SK-N-SH (cell line): ENCODE measurements around the gene OGFOD3. TPM values are rescaled to one million over a fixed set of nuclear protein-coding genes. Genes with fewer than 3 reads are reported as not detected.

Experiments used
- CTCF ChIA-PET: fragments of 300-600, 350-600 bp; formaldehyde crosslinking; extraction: SDS; loops from one replicate; lab custom pipeline; 2021; lab: Yijun Ruan, JAX
- POLR2A ChIA-PET: fragments of 350-600 bp; sonication (Branson Sonifier 250); formaldehyde crosslinking; extraction: SDS; loops from one replicate; lab custom pipeline; 2020; ENCODE audit warnings: antibody characterized with exemption, inconsistent platforms; lab: Yijun Ruan, JAX
- DNase-seq: peaks from one replicate; pipeline ENCODE4 v3.0.0; 2012
- H2AFZ ChIP-seq: fragments of 200-600 bp; sonication (generic); 2 replicates; pipeline ENCODE4 v1.8.1; 2016; ENCODE audit warnings: antibody characterized with exemption, mild to moderate bottlenecking, low read depth
- H3F3A ChIP-seq: fragments of 200-600 bp; sonication (generic); replicated peaks from 2 replicates; pipeline ENCODE3; 2016; ENCODE audit warnings: antibody characterized with exemption, mild to moderate bottlenecking; ENCODE audit not compliant: insufficient read depth
- H3K27ac ChIP-seq, 2 experiments: fragments of 200-500 bp in 1 of 2; fragments of 200-600 bp in 1 of 2; sonication (Bioruptor generic) in 1 of 2; sonication (generic), shearing (Covaris generic) in 1 of 2; 2 replicates each; pipeline versions ENCODE4 v1.5.1 to v1.6.1; 2014 to 2016; ENCODE audit warnings: low read depth in 2 of 2, inconsistent platforms in 1 of 2, low read length in 1 of 2, mild to moderate bottlenecking in 1 of 2, mixed read lengths in 1 of 2
- H3K27me3 ChIP-seq: fragments of 200-600 bp; sonication (generic), shearing (Covaris generic); 2 replicates; pipeline ENCODE4 v1.6.1; 2016; ENCODE audit warnings: mixed run types; ENCODE audit not compliant: insufficient read depth
- H3K36me3 ChIP-seq, 2 experiments: fragments of 200-500 bp in 1 of 2; fragments of 200-600 bp in 1 of 2; sonication (Bioruptor generic) in 1 of 2; sonication (generic) in 1 of 2; replicated peaks in 1 of 2; 2 replicates each; pipeline versions ENCODE3 to v1.5.1; 2014 to 2016; ENCODE audit warnings: low read length in 1 of 2, mild to moderate bottlenecking in 1 of 2; ENCODE audit not compliant: insufficient read depth in 2 of 2, control insufficient read depth in 1 of 2
- H3K4me1 ChIP-seq, 2 experiments: fragments of 200-500 bp in 1 of 2; fragments of 200-600 bp in 1 of 2; sonication (Bioruptor generic) in 1 of 2; sonication (generic), shearing (Covaris generic) in 1 of 2; 2 replicates each; pipeline versions ENCODE4 v1.5.1 to v1.6.1; 2014 to 2016; ENCODE audit warnings: low read depth in 1 of 2, low read length in 1 of 2, mixed run types in 1 of 2; ENCODE audit not compliant: insufficient read depth in 2 of 2, control insufficient read depth in 1 of 2
- H3K4me2 ChIP-seq: fragments of 200-600 bp; sonication (generic), shearing (Covaris generic); 2 replicates; pipeline ENCODE4 v1.6.1; 2017; ENCODE audit warnings: mixed run types
- H3K4me3 ChIP-seq, 2 experiments: fragments of 200-500 bp in 1 of 2; fragments of 200-600 bp in 1 of 2; sonication (Bioruptor generic) in 1 of 2; sonication (generic), shearing (Covaris generic) in 1 of 2; 2 replicates each; pipeline versions ENCODE4 v1.5.1 to v1.8.1; 2014 to 2016; ENCODE audit warnings: low read depth in 2 of 2, inconsistent platforms in 1 of 2, low read length in 1 of 2, mild to moderate bottlenecking in 1 of 2, mixed read lengths in 1 of 2, moderate library complexity in 1 of 2
- H3K79me2 ChIP-seq: fragments of 200-600 bp; sonication (generic); 2 replicates; pipeline ENCODE4 v1.8.1; 2017; ENCODE audit warnings: mild to moderate bottlenecking; ENCODE audit not compliant: insufficient read depth
- H3K9ac ChIP-seq: fragments of 200-600 bp; sonication (generic); 2 replicates; pipeline ENCODE4 v1.6.1; 2017; ENCODE audit warnings: mixed run types
- H3K9me2 ChIP-seq: fragments of 200-600 bp; sonication (generic); 2 replicates; pipeline ENCODE4 v1.6.1; 2017; ENCODE audit warnings: mixed run types
- H3K9me3 ChIP-seq: fragments of 200-600 bp; sonication (generic); 2 replicates; pipeline ENCODE4 v1.6.1; 2017; ENCODE audit warnings: mixed run types, mild to moderate bottlenecking, moderate library complexity
- H4K20me1 ChIP-seq: fragments of 200-600 bp; sonication (generic); 2 replicates; pipeline ENCODE4 v1.6.1; 2017; ENCODE audit warnings: mild to moderate bottlenecking, mixed run types; ENCODE audit not compliant: insufficient read depth
- CHD2 ChIP-seq: fragments of 150-350 bp; IDR thresholded peaks from 2 replicates; pipeline ENCODE4 v1.6.1; 2018; ENCODE audit warnings: low read length; ENCODE audit not compliant: partially characterized antibody
- ELF1 ChIP-seq: IDR thresholded peaks from 2 replicates; pipeline ENCODE4 v1.4.0; 2012
- EP300 ChIP-seq, 2 experiments: IDR thresholded peaks; 2 replicates each; pipeline versions ENCODE4 v1.4.0 to v1.6.1; 2012; ENCODE audit warnings: borderline replicate concordance in 1 of 2, low read depth in 1 of 2, low read length in 1 of 2
- EZH2phosphoT487 ChIP-seq: fragments of 200-600 bp; sonication (generic); IDR thresholded peaks from 2 replicates; pipeline ENCODE4 v1.6.1; 2017; ENCODE audit warnings: low read depth, mixed run types, mild to moderate bottlenecking, antibody characterized with exemption, moderate library complexity, borderline replicate concordance
- FOSL2 ChIP-seq: IDR thresholded peaks from 2 replicates; pipeline ENCODE4 v1.4.0; 2012; ENCODE audit warnings: low read depth, mild to moderate bottlenecking, moderate library complexity, borderline replicate concordance
- FOXJ3 ChIP-seq: sonication (generic); formaldehyde crosslinking; IDR thresholded peaks from 2 replicates; pipeline ENCODE4 v1.5.1; 2020; ENCODE audit warnings: mild to moderate bottlenecking, missing genetic modification reagents
- FOXM1 ChIP-seq: IDR thresholded peaks from 2 replicates; pipeline ENCODE4 v1.4.0; 2012; ENCODE audit warnings: low read depth, mild to moderate bottlenecking
- GATA2 ChIP-seq: sonication (generic); formaldehyde crosslinking; IDR thresholded peaks from 2 replicates; pipeline ENCODE4 v1.5.0; 2020; ENCODE audit warnings: mild to moderate bottlenecking, missing genetic modification reagents
- MEF2A ChIP-seq: IDR thresholded peaks from 2 replicates; pipeline ENCODE4 v1.4.0; 2012; ENCODE audit warnings: low read depth, borderline replicate concordance
- MXI1 ChIP-seq: IDR thresholded peaks from 2 replicates; pipeline ENCODE4 v1.6.1; 2012; ENCODE audit warnings: mild to moderate bottlenecking, low read depth, low read length, improper control_type of control experiment
- NRF1 ChIP-seq: IDR thresholded peaks from 2 replicates; pipeline ENCODE4 v1.6.1; 2012; ENCODE audit warnings: low read depth, mild to moderate bottlenecking, low read length
- POLR2AphosphoS5 ChIP-seq: IDR thresholded peaks from 2 replicates; pipeline ENCODE4 v1.6.1; 2012; ENCODE audit warnings: low read depth, low read length
- RAD21 ChIP-seq: IDR thresholded peaks from 2 replicates; pipeline ENCODE4 v1.6.1; 2012; ENCODE audit warnings: mild to moderate bottlenecking, low read length
- RFX5 ChIP-seq: IDR thresholded peaks from 2 replicates; pipeline ENCODE4 v1.6.1; 2012; ENCODE audit warnings: mild to moderate bottlenecking, improper control_type of control experiment, low read length
- SMC3 ChIP-seq: IDR thresholded peaks from 2 replicates; pipeline ENCODE4 v1.6.1; 2012; ENCODE audit warnings: low read depth, low read length, improper control_type of control experiment
- TCF12 ChIP-seq: IDR thresholded peaks from 2 replicates; pipeline ENCODE4 v1.4.0; 2012
- TEAD4 ChIP-seq: IDR thresholded peaks from 2 replicates; pipeline ENCODE4 v1.4.0; 2012; ENCODE audit warnings: mild to moderate bottlenecking, borderline replicate concordance; ENCODE audit not compliant: insufficient read depth
- WGBS: methylation state at CpG from one replicate; pipeline ENCODE4 v1.1.6; 2017; ENCODE audit warnings: low lambda C conversion rate; 5-methylcytosine and 5-hydroxymethylcytosine counted together
- polyA plus RNA-seq, 3 experiments: library from polyadenylated mRNA; depleted of rRNA; stranded (reverse); fragments of >200 nt; gene quantifications; 2 replicates each; pipeline ENCODE4 v1.2.3, GENCODE V29; 2012
- TF ChIP-seq, protein P1 (sequence below): IDR thresholded peaks from 2 replicates; pipeline ENCODE4 v1.4.0; 2012; ENCODE audit warnings: low read depth
- TF ChIP-seq, protein P2 (sequence below): IDR thresholded peaks from 2 replicates; pipeline ENCODE4; 2012
- TF ChIP-seq, protein P3 (sequence below): fragments of 150-350 bp; IDR thresholded peaks from 2 replicates; pipeline ENCODE4 v1.6.1; 2016; ENCODE audit warnings: mild to moderate bottlenecking, low read depth, low read length
- TF ChIP-seq, protein P4 (sequence below): fragments of 150-350 bp; IDR thresholded peaks from 2 replicates; pipeline ENCODE4 v1.6.1; 2017; ENCODE audit warnings: antibody characterized with exemption, low read length, low read depth, borderline replicate concordance
- TF ChIP-seq, protein P5 (sequence below): IDR thresholded peaks from 2 replicates; pipeline ENCODE4 v1.4.0; 2012; ENCODE audit warnings: low read depth, borderline replicate concordance

The OGFOD3 gene
- polyA plus RNA-seq, 1 of the 3 experiments (the other 2 are of a cell fraction) = 68.2 TPM

DNA sequence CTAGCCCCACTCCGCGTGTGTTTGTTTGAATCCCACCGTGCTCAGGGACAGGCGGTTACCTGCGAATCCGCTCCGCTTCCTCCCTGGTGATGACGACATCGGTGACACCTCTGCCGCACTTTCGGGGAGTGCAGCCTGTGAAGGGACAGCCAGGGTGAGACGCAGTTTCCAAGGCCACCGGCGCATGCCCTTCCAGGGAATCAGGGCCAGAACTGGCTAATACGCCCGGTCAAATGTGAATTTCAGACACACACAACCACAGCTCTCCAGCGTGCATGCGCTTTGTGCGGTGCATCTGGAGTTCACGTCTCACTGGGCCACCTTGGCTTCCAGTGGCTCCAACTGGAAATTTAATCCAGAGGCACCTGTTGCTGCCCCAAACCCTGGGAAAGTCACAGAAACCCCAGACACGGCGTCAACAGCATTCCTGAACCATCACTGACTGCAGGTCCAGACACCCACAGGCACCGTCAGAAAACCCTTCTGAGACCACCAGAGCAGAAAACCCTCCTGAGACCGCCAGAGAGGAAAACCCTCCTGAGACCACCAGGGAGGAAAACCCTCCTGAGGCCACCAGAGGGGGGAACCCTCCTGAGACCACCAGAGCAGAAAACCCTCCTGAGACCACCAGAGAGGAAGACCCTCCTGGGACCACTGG is 6.9 kb downstream of the OGFOD3 start:
- H2AFZ ChIP-seq = no peak overlapping the region
- no peak for DNase-seq
- H3K4me1 ChIP-seq = peaks cover 0 to 10% of the 10 kb centered on the region in 2 experiments; a peak in 1 of 4 replicates
- peaks cover 10% of the 10 kb centered on the region for H3F3A ChIP-seq
- H3K27ac ChIP-seq = no peak overlapping the region
- H3K9me2 ChIP-seq = no peaks in the 10 kb centered on the region
- H3K79me2 ChIP-seq = peaks cover 8% of the 10 kb centered on the region
- ChIA-PET POLR2A (no interaction called here), CTCF (interaction anchor here (0.6 to 11.3 kb wide), 7 partner anchors 10 to 774 kb away, joined by 3 to 76 read pairs (median 3); partner anchors contain the start of gene TEX19)
- H3K4me2 ChIP-seq = no peak overlapping the region
- no peak overlapping the region for H3K9ac ChIP-seq
- no peaks in the 10 kb centered on the region for H3K9me3 ChIP-seq
- peaks cover 0 to 3% of the 10 kb centered on the region in 2 experiments for H3K36me3 ChIP-seq
- no peaks in the 10 kb centered on the region for H3K27me3 ChIP-seq
- 98% methylated on average over 23 of the region's 24 CpGs for WGBS
- H3K4me3 ChIP-seq = no peak overlapping the region
- TF ChIP-seq, protein P1, sequence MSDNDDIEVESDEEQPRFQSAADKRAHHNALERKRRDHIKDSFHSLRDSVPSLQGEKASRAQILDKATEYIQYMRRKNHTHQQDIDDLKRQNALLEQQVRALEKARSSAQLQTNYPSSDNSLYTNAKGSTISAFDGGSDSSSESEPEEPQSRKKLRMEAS = no peak
- TF ChIP-seq RFX5 = no peak
- TF ChIP-seq, protein P2, sequence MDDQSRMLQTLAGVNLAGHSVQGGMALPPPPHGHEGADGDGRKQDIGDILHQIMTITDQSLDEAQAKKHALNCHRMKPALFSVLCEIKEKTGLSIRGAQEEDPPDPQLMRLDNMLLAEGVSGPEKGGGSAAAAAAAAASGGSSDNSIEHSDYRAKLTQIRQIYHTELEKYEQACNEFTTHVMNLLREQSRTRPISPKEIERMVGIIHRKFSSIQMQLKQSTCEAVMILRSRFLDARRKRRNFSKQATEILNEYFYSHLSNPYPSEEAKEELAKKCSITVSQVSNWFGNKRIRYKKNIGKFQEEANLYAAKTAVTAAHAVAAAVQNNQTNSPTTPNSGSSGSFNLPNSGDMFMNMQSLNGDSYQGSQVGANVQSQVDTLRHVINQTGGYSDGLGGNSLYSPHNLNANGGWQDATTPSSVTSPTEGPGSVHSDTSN = no peak
- no peak for TF ChIP-seq RAD21
- no peak for TF ChIP-seq NRF1
- no peak for TF ChIP-seq FOXM1
- TF ChIP-seq SMC3 = no peak
- TF ChIP-seq EP300 (IDR thresholded peaks at IDR 0.05; ENCODE audit: borderline replicate concordance in 1 of 2, low read depth in 1 of 2, low read length in 1 of 2) = no peak
- TF ChIP-seq TCF12 = no peak
- H4K20me1 ChIP-seq = peaks cover 45% of the 10 kb centered on the region

DNA sequence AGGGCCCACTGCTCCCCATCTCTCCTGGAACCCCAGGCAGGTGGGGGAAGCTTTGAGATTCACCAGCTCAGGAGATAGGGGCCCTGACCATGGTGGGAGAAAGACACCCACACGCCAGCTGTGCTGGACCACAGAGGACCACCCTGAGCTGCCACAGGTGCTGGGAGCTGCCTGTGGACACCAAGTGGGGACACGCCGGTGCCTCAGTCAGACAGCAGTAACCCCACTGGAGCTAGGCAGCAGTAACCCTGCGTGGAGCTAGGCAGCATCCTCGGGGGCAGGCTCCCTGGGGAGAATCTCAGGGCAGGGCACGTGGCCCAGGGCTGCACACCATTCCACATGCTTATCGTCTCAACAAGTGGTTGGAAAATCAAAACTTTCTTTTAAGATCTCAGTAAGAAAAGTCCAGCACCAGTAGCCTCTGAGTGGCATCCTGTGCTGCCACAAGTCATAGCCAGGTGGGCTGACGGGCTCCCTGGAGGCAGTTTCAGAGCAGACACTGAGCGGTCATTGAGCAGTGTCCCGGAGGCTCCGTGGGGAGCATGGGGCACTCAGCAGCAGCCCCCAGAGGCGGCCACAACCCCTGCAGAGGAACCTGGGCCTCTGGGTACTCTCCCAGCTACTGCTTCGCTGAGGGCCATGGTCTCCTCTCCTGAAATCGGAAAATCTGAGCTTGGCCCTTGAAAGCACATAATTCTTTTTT is 8.2 kb downstream of the OGFOD3 start:
- WGBS = 91% methylated on average over 11 of the region's 14 CpGs
- POLR2A ChIA-PET = interaction anchor here (0.6 kb wide), 1 partner anchor 12 kb away, joined by 3 read pairs; no protein-coding TSS in a partner anchor
- peaks cover 0 to 10% of the 10 kb centered on the region in 2 experiments; a peak in 1 of 4 replicates for H3K4me1 ChIP-seq

More for the DNA sequence above, 8.2 kb downstream of the OGFOD3 start:
- no peaks in the 10 kb centered on the region for H3K9me2 ChIP-seq
- H3K4me3 ChIP-seq = no peak overlapping the region
- H4K20me1 ChIP-seq = peaks cover 33% of the 10 kb centered on the region
- H3K9ac ChIP-seq = no peak overlapping the region
- no peak overlapping the region for H3K4me2 ChIP-seq
- H3K27me3 ChIP-seq = no peaks in the 10 kb centered on the region
- peaks cover 8% of the 10 kb centered on the region; the same call in 1 of the 2 replicates for H3K79me2 ChIP-seq
- no peak for DNase-seq
- CTCF ChIA-PET = interaction anchor here (0.9 to 11.3 kb wide), 10 partner anchors 10 to 110 kb away, joined by 3 to 76 read pairs (median 5); partner anchors contain the start of gene TEX19
- no peak overlapping the region for H2AFZ ChIP-seq
- no peak overlapping the region for H3K27ac ChIP-seq
- peaks cover 10% of the 10 kb centered on the region for H3F3A ChIP-seq
- no peaks in the 10 kb centered on the region for H3K9me3 ChIP-seq
- TF ChIP-seq RFX5 = no peak
- TF ChIP-seq EP300 (IDR thresholded peaks at IDR 0.05; ENCODE audit: borderline replicate concordance in 1 of 2, low read depth in 1 of 2, low read length in 1 of 2) = no peak
- TF ChIP-seq, protein P3, sequence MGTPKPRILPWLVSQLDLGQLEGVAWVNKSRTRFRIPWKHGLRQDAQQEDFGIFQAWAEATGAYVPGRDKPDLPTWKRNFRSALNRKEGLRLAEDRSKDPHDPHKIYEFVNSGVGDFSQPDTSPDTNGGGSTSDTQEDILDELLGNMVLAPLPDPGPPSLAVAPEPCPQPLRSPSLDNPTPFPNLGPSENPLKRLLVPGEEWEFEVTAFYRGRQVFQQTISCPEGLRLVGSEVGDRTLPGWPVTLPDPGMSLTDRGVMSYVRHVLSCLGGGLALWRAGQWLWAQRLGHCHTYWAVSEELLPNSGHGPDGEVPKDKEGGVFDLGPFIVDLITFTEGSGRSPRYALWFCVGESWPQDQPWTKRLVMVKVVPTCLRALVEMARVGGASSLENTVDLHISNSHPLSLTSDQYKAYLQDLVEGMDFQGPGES = no peak
- no peak for TF ChIP-seq NRF1
- no peak for TF ChIP-seq FOSL2
- no peak for TF ChIP-seq POLR2AphosphoS5
- TF ChIP-seq, protein P4, sequence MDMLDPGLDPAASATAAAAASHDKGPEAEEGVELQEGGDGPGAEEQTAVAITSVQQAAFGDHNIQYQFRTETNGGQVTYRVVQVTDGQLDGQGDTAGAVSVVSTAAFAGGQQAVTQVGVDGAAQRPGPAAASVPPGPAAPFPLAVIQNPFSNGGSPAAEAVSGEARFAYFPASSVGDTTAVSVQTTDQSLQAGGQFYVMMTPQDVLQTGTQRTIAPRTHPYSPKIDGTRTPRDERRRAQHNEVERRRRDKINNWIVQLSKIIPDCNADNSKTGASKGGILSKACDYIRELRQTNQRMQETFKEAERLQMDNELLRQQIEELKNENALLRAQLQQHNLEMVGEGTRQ = no peak
- TF ChIP-seq EZH2phosphoT487 = no peak
- TF ChIP-seq TCF12 = no peak
- TF ChIP-seq MEF2A = no peak
- no peak for TF ChIP-seq CHD2
- TF ChIP-seq MXI1 = no peak
- TF ChIP-seq TEAD4 = no peak
- no peak for TF ChIP-seq ELF1
- no peak for TF ChIP-seq FOXM1
- TF ChIP-seq RAD21 = no peak
- TF ChIP-seq, protein P5, sequence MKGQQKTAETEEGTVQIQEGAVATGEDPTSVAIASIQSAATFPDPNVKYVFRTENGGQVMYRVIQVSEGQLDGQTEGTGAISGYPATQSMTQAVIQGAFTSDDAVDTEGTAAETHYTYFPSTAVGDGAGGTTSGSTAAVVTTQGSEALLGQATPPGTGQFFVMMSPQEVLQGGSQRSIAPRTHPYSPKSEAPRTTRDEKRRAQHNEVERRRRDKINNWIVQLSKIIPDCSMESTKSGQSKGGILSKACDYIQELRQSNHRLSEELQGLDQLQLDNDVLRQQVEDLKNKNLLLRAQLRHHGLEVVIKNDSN = no peak
- TF ChIP-seq GATA2 (CRISPR knock-in tag) = no peak
- TF ChIP-seq SMC3 = no peak
- TF ChIP-seq FOXJ3 = no peak
- H3K36me3 ChIP-seq = peaks cover 0 to 1% of the 10 kb centered on the region in 2 experiments
